Ovary (tissue), 9 donors: Measurements from ENCODE around the gene GALNT4. TPM values are rescaled to one million over a fixed set of nuclear protein-coding genes. Genes with fewer than 3 reads are reported as not detected.

Experiments used
- DNase-seq, 5 donors: peaks; one replicate each; pipeline ENCODE4 v3.0.0-alpha.2; 2019 to 2020
- H3K27ac ChIP-seq, 2 donors: fragments of 200-600 bp; one replicate each; pipeline versions ENCODE4 v1.5.1 to v1.8.0; 2019 to 2022
- H3K27me3 ChIP-seq: fragments of 200-600 bp; one replicate; pipeline ENCODE4 v1.8.0; 2022
- H3K36me3 ChIP-seq: fragments of 200-600 bp; sonication (generic); one replicate; pipeline ENCODE4 v1.5.1; 2019
- H3K4me1 ChIP-seq: one replicate; pipeline ENCODE4 v1.8.1; 2013; ENCODE audit warnings: mild to moderate bottlenecking, moderate library complexity; ENCODE audit not compliant: insufficient read depth
- H3K4me3 ChIP-seq: fragments of 200-600 bp; sonication (generic); one replicate; pipeline ENCODE4 v1.5.1; 2017
- H3K9me3 ChIP-seq, 2 donors: fragments of 200-600 bp in 1 of 2; sonication (generic) in 1 of 2; one replicate each; pipeline versions ENCODE4 v1.5.1 to v1.8.1; 2013 to 2019; ENCODE audit warnings: mild to moderate bottlenecking in 1 of 2, moderate library complexity in 1 of 2
- EP300 ChIP-seq: sonication (generic); formaldehyde crosslinking; IDR thresholded peaks from one replicate; pipeline ENCODE4 v1.6.1; 2017; ENCODE audit warnings: antibody characterized with exemption
- POLR2A ChIP-seq: fragments of 450-650 bp; IDR thresholded peaks from one replicate; pipeline ENCODE4 v1.6.1; 2017; ENCODE audit warnings: antibody characterized with exemption, mild to moderate bottlenecking, moderate library complexity
- WGBS, 3 donors: extraction: QIAGEN DNeasy Blood & Tissue Kit in 1 of 3; methylation state at CpG; one replicate each; pipeline versions ENCODE4 v1.1.5 to v1.1.7; 2013 to 2017; 5-methylcytosine and 5-hydroxymethylcytosine counted together
- intact Hi-C, 4 donors: fragments of 100-400 bp; cut with DNase I; formaldehyde crosslinking; loops; one replicate each; pipeline versions ENCODE4 v1.11.0 to v1.15.1; 2022 to 2023
- polyA plus RNA-seq, 2 donors: library from polyadenylated mRNA; stranded (reverse); fragments of 200-250 nt in 1 of 2; fragments of 350-450 nt in 1 of 2; fragmentation: Illumina TruSeq in 1 of 2; extraction: RNeasy Lipid Tissue Mini Kit (QIAGEN cat#74804) in 1 of 2; gene quantifications; one replicate each; pipeline ENCODE4 v1.2.3, GENCODE V29; 2013 to 2014
- total RNA-seq, 7 donors: library from RNA; depleted of rRNA in 2 of 7; stranded (reverse); fragments of >200 nt in 2 of 7; fragmentation: NEBNext Ultra II Directional in 3 of 7; extraction: Animal tissue kit (Norgen Biotek cat#: 25700) in 3 of 7; gene quantifications; one replicate each; pipeline versions ENCODE4 v1.1.0 to v1.2.4, GENCODE V29; 2016 to 2023
- TF ChIP-seq, protein P1 (sequence below), 3 donors: fragments of 450-650 bp in 2 of 3; fragments of 200-600 bp in 1 of 3; IDR thresholded peaks; one replicate each; pipeline versions ENCODE4 v1.5.1 to v1.8.0; 2016 to 2022; ENCODE audit warnings: antibody characterized with exemption in 3 of 3, mild to moderate bottlenecking in 1 of 3
- donor health status: DM: no; HTN: no; CAD: no; lungs with moderate emphysema.
- donor health status: DM: no; HTN: no; CAD: no.
- donor health status: Bipolar disorder and iron deficiency.
- donor health status: DM: yes; HTN: yes; CAD: no.
- donor health status: DM: no; HTN: no; CAD: no.
- donor health status: DM: yes; HTN: yes; CAD: no.

GALNT4 gene
- total and polyA plus RNA-seq, 9 donors: 2.0 to 12.5 (median 4.9) TPM

- Histone ChIP-seq H3K27ac (no peak overlapping the region), H3K4me3 (no peak overlapping the region), H3K27me3 (no peaks in the 10 kb centered on the region), H3K9me3 (no peaks in the 10 kb centered on the region), H3K36me3 (no peaks in the 10 kb centered on the region), H3K4me1 (no peaks in the 10 kb centered on the region)
- 93 to 97% (median 96%) methylated on average over 19 of the region's 19 CpGs for WGBS, 3 donors
- TF ChIP-seq, protein P1, sequence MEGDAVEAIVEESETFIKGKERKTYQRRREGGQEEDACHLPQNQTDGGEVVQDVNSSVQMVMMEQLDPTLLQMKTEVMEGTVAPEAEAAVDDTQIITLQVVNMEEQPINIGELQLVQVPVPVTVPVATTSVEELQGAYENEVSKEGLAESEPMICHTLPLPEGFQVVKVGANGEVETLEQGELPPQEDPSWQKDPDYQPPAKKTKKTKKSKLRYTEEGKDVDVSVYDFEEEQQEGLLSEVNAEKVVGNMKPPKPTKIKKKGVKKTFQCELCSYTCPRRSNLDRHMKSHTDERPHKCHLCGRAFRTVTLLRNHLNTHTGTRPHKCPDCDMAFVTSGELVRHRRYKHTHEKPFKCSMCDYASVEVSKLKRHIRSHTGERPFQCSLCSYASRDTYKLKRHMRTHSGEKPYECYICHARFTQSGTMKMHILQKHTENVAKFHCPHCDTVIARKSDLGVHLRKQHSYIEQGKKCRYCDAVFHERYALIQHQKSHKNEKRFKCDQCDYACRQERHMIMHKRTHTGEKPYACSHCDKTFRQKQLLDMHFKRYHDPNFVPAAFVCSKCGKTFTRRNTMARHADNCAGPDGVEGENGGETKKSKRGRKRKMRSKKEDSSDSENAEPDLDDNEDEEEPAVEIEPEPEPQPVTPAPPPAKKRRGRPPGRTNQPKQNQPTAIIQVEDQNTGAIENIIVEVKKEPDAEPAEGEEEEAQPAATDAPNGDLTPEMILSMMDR (IDR thresholded peaks at IDR 0.05): no peak
- TF ChIP-seq EP300: no peak
- TF ChIP-seq POLR2A: no peak
- intact Hi-C loops: no loop called here
- no peak for DNase-seq
Observed at GRCh38 chr12:89499857-89500256, 24.7 kb downstream of the GALNT4 start.

DNA sequence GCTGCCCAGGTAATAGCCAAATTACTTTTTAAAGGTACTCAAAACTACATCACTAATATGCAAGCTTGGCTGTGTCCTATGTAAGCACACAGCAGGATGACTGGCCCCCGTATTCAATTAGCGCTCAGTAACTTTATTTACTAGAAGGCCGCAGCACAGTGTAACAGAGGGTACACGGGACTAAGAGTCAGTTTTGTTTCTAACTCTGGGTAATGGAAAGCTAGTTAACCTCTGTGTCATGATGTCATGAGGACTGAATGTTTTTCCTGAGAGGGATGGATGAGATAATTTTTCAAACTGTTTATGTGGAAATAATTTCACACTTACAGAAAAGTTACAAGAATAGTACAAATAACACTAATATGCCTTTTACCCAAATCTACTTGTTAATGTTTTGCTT, 27.1 kb downstream of the GALNT4 start:
- TF ChIP-seq POLR2A: no peak
- TF ChIP-seq, protein P1 (IDR thresholded peaks at IDR 0.05): no peak
- TF ChIP-seq EP300: no peak

DNA sequence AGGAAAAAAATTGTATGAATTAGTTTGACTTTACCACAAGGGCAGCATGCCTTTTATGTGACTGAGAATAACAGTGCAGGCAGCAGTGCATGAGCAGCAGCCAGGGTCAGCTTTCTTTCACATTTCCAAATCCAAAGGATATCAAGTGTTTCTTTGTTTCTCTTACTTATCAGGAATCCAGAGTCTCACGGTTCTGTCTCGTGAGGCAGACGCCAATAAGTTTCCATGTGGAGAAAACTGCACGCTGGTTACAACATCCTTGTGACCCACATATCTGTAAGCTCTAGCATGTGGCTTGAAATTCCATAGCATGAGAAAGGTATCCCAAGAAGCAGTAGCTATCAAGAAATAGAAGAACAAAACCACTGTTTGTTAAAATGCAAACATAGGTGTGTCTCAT, 27.6 kb downstream of the GALNT4 start:
- Histone ChIP-seq H3K9me3 (no peaks in the 10 kb centered on the region), H3K27me3 (no peaks in the 10 kb centered on the region), H3K4me3 (no peak overlapping the region), H3K27ac (no peak overlapping the region), H3K36me3 (no peaks in the 10 kb centered on the region), H3K4me1 (no peaks in the 10 kb centered on the region)
- intact Hi-C loops: no loop called here
- 31 to 50% (median 40%) methylated on average over 4 of the region's 4 CpGs for WGBS, 3 donors
- DNase-seq: no peak
- TF ChIP-seq, protein P1 (IDR thresholded peaks at IDR 0.05): no peak
- TF ChIP-seq POLR2A (no peak), EP300 (no peak)

More for the DNA sequence above, 27.1 kb downstream of the GALNT4 start:
- no peak overlapping the region for H3K27ac ChIP-seq
- H3K4me1 ChIP-seq: no peaks in the 10 kb centered on the region
- WGBS, 3 donors: 74 to 87% (median 83%) methylated on average over 4 of the region's 4 CpGs
- H3K27me3 ChIP-seq: no peaks in the 10 kb centered on the region
- H3K4me3 ChIP-seq: no peak overlapping the region
- H3K9me3 ChIP-seq: no peaks in the 10 kb centered on the region
- intact Hi-C loops: no loop called here
- no peaks in the 10 kb centered on the region for H3K36me3 ChIP-seq
- no peak for DNase-seq

GRCh38 chr12:89494411-89495231, 30.0 kb downstream of the GALNT4 start:
- TF ChIP-seq EP300 (no peak), POLR2A (no peak)
- TF ChIP-seq, protein P1 (IDR thresholded peaks at IDR 0.05): no peak
- 93 to 94% (median 94%) methylated on average over 9 of the region's 9 CpGs for WGBS, 3 donors
- Histone ChIP-seq H3K36me3 (no peaks in the 10 kb centered on the region), H3K4me3 (no peak overlapping the region), H3K27me3 (no peaks in the 10 kb centered on the region), H3K27ac (no peak overlapping the region), H3K9me3 (no peaks in the 10 kb centered on the region), H3K4me1 (no peaks in the 10 kb centered on the region)
- DNase-seq: no peak
- intact Hi-C loops: no loop called here
